ENCODE data around the gene NRL. TPM values are rescaled to one million over a fixed set of nuclear protein-coding genes. Genes with fewer than 3 reads are reported as not detected.

Gene NRL
- total RNA-seq, 1 donor from 2014 or later = 2.3 TPM

DNA sequence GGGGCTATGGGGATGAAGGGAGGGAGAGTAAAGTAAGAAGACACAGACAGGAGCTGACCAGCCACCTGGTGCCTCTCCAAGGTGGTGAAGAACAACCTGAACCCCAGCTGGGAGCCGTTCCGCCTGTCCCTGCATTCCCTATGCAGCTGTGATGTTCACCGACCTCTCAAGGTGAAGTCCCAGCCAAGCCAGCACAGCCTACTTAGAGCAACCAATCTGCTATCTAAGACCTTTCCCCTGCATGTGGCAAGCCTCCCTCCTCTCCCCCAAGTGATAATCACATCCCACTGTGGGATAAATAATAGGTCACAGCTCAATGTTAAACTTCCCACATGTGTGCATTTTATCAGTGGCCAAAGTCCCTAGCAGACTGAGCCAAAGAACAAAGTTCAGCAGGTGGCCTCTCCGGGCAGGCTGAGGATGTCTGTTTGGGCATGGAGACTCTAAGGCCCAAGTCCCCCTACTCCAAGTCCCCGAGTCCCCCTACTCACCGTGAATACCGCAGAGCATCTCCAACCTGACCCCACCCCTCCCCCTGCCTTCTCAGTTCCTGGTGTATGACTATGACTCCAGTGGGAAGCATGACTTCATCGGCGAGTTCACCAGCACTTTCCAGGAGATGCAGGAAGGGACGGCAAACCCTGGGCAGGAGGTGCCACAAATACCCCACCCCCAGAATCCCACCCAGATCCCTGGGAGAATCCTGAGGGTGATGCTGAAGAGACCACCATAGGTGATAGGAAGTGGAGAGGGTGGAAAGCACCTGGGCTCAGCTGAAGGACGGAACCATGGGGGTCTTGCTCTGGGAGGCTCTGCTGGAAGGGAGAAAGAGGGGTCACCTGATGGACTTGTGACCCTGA lies 39.9 kb downstream of the NRL start:
- H3K4me3 Mint-ChIP-seq (ENCODE audit: low read depth) = no peak overlapping the region
- peaks cover 18% of the 10 kb centered on the region for H3K27me3 Mint-ChIP-seq

GRCh38 chr14:24072881-24073877 lies 41.6 kb downstream of the NRL start:
- Mint-ChIP-seq H3K36me3 (ENCODE audit: insufficient read depth) (no peaks in the 10 kb centered on the region), H3K9me3 (ENCODE audit: low read depth) (no peaks in the 10 kb centered on the region), H3K4me3 (ENCODE audit: low read depth) (no peak overlapping the region), H3K27me3 (peaks cover 13% of the 10 kb centered on the region), H3K27ac (no peak overlapping the region), H3K4me1 (ENCODE audit: low read depth) (no peaks in the 10 kb centered on the region)
- TF ChIP-seq, protein P1, sequence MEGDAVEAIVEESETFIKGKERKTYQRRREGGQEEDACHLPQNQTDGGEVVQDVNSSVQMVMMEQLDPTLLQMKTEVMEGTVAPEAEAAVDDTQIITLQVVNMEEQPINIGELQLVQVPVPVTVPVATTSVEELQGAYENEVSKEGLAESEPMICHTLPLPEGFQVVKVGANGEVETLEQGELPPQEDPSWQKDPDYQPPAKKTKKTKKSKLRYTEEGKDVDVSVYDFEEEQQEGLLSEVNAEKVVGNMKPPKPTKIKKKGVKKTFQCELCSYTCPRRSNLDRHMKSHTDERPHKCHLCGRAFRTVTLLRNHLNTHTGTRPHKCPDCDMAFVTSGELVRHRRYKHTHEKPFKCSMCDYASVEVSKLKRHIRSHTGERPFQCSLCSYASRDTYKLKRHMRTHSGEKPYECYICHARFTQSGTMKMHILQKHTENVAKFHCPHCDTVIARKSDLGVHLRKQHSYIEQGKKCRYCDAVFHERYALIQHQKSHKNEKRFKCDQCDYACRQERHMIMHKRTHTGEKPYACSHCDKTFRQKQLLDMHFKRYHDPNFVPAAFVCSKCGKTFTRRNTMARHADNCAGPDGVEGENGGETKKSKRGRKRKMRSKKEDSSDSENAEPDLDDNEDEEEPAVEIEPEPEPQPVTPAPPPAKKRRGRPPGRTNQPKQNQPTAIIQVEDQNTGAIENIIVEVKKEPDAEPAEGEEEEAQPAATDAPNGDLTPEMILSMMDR (IDR thresholded peaks at IDR 0.05; ENCODE audit: unreplicated experiment) = no peak
- DNase-seq (ENCODE audit: low spot score, unreplicated experiment) = no peak

More for the DNA sequence above, 39.9 kb downstream of the NRL start:
- TF ChIP-seq, protein P1 (IDR thresholded peaks at IDR 0.05; ENCODE audit: unreplicated experiment) = no peak
- no peak overlapping the region for H3K27ac Mint-ChIP-seq
- no peak for DNase-seq (ENCODE audit: low spot score, unreplicated experiment)
- no peaks in the 10 kb centered on the region for H3K9me3 Mint-ChIP-seq (ENCODE audit: low read depth)
- no peaks in the 10 kb centered on the region for H3K36me3 Mint-ChIP-seq (ENCODE audit: insufficient read depth)
- no peaks in the 10 kb centered on the region for H3K4me1 Mint-ChIP-seq (ENCODE audit: low read depth)

DNA sequence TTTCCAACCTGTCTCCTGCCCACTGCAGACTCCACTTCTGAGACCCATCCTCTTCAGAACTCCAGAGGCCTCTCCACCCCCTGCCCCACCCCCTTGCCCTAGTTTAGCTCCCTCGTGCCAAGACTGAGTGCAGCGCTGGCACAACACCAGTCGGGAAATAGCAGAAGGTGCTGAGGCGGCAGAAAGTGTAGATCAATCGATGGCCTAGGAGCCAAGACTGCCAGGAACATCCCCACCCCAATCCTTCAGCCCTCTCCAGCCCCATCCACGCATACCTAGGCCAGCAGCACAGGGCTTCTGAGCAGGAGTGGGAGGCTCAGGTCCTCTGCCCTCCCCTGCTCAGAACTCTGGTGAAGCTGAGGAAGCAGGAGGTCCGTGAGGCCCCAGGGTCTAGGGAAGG lies 42.3 kb downstream of the NRL start:
- TF ChIP-seq, protein P1 (IDR thresholded peaks at IDR 0.05; ENCODE audit: unreplicated experiment) = no peak
- H3K9me3 Mint-ChIP-seq (ENCODE audit: low read depth) = no peaks in the 10 kb centered on the region
- H3K27ac Mint-ChIP-seq = no peak overlapping the region
- peaks cover 13% of the 10 kb centered on the region for H3K27me3 Mint-ChIP-seq
- no peak overlapping the region for H3K4me3 Mint-ChIP-seq (ENCODE audit: low read depth)
- no peaks in the 10 kb centered on the region for H3K4me1 Mint-ChIP-seq (ENCODE audit: low read depth)
- no peaks in the 10 kb centered on the region for H3K36me3 Mint-ChIP-seq (ENCODE audit: insufficient read depth)
- no peak for DNase-seq (ENCODE audit: low spot score, unreplicated experiment)

DNA sequence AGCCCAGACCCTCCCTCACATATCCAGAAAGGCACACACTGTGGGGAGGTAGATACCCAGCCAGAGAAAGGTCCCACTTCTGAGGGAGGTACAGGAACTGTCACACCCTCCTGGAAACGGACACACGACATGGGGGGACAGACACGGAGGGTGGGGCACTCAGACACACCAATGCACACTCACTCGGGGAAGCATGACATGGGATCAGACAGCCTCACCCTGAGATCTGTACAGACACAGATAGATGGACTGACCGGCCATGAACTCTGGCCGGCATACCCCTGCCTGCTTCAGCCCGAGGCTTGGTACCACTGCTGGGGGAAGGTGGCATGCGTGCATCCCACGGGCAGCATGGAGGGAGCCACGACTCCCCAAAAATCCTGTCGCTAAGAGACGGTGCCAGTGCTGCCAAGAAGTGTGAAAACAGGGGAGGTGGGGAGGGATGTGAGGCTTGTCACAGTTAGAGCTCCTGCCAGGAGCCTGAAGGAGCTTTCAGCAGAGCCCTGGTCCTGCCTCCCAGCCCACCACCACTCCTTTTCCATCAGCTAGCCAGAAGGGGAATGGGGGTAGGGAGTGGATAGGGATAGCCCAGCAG lies 42.8 kb downstream of the NRL start:
- Mint-ChIP-seq H3K27ac (no peak overlapping the region), H3K4me3 (ENCODE audit: low read depth) (no peak overlapping the region), H3K4me1 (ENCODE audit: low read depth) (no peaks in the 10 kb centered on the region), H3K27me3 (peaks cover 13% of the 10 kb centered on the region), H3K9me3 (ENCODE audit: low read depth) (no peaks in the 10 kb centered on the region), H3K36me3 (ENCODE audit: insufficient read depth) (no peaks in the 10 kb centered on the region)
- TF ChIP-seq, protein P1 (IDR thresholded peaks at IDR 0.05; ENCODE audit: unreplicated experiment) = no peak
- no peak for DNase-seq (ENCODE audit: low spot score, unreplicated experiment)
